Measurements from ENCODE around the gene ATG10.
"Not testable (repeated sequence)": the region's sequence is repeated elsewhere in the genome, so short reads cannot be mapped to it uniquely, and the experiment has no call there.

DNA sequence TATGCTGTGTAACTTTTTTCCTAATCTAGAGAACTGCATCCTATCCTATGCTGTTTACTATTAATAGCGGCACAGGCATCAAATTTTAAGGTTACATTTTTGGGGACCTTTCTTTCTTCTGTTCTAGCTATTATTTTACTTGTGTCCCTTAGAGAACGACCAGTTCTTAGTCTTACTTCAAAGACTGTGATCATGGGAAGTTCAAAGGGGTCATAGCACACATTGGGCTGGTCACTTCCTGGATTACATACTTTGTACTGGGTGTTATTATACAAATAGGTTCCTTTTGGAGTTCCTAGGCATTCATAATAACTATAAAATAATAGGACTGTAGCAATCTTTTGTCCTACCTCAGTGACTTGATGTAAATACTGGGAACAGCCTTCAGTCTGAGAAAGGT, 297.5 kb downstream of the ATG10 start:
- TF ChIP-seq, protein P1, sequence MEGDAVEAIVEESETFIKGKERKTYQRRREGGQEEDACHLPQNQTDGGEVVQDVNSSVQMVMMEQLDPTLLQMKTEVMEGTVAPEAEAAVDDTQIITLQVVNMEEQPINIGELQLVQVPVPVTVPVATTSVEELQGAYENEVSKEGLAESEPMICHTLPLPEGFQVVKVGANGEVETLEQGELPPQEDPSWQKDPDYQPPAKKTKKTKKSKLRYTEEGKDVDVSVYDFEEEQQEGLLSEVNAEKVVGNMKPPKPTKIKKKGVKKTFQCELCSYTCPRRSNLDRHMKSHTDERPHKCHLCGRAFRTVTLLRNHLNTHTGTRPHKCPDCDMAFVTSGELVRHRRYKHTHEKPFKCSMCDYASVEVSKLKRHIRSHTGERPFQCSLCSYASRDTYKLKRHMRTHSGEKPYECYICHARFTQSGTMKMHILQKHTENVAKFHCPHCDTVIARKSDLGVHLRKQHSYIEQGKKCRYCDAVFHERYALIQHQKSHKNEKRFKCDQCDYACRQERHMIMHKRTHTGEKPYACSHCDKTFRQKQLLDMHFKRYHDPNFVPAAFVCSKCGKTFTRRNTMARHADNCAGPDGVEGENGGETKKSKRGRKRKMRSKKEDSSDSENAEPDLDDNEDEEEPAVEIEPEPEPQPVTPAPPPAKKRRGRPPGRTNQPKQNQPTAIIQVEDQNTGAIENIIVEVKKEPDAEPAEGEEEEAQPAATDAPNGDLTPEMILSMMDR (IDR thresholded peaks at IDR 0.05; ENCODE audit: low read length), result not testable (repeated sequence)
- TF ChIP-seq EZH2 (IDR thresholded peaks at IDR 0.05; ENCODE audit: borderline replicate concordance, low read length), result not testable (repeated sequence)

All from OCI-LY1 (cell line).